HG03520 (cell line): ENCODE results near the gene MEP1A.
"Not testable (repeated sequence)": the region's sequence is repeated elsewhere in the genome, so short reads cannot be mapped to it uniquely, and the experiment has no call there.

Experiments used
- ATAC-seq: cut with Tn5 transposase; IDR thresholded peaks from one replicate; pipeline ENCODE4 v1.9.1; 2021; ENCODE audit warnings: mild to moderate bottlenecking, moderate library complexity; ENCODE audit not compliant: unreplicated experiment

Gene MEP1A

DNA sequence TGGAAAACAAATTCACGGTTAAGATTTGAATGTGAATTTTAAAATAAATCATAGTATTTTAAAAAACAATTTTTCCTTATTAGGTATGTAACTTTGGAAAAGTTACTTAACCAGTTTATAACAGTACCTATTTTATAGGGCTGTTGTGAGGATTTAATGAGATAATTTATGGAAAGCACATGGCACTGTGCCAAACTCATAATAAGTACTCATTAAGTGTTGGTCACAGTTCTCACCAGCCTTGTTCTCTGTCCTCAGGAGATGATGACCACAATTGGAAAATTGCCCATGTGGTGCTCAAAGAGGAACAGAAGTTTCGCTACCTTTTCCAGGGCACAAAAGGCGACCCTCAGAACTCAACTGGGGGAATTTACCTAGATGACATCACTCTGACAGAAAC, 39.6 kb downstream of the MEP1A start:
- ATAC-seq = no peak

- not testable (repeated sequence) for ATAC-seq
These were observed 41.2 kb downstream of the MEP1A start for GRCh38 chr6:46834257-46834916.

- not testable (repeated sequence) for ATAC-seq
These were observed 41.8 kb downstream of the MEP1A start for GRCh38 chr6:46834991-46835390.

- no peak for ATAC-seq
These were observed 44.8 kb downstream of the MEP1A start for GRCh38 chr6:46838033-46838432.

GRCh38 chr6:46842252-46842846, 49.2 kb downstream of the MEP1A start:
- not testable (repeated sequence) for ATAC-seq

DNA sequence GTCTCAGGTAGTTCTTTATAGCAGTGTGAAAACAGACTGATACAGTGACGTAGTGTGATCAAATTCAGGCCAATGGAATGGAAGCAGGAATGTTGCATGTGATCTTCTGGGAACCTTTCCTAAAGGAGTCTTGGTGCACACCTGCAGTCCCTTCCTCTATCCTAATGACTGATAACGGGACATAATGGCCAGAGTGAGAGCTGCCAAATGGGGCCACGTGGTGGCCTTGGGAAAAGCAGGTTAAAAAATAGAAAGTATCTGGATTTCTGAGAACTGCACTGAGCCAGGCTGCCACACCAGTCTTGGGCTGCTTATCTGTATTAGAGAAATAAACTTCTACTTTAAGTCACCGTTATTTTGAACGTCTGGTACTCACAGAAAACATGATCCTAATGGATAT, 51.9 kb downstream of the MEP1A start:
- no peak for ATAC-seq

DNA sequence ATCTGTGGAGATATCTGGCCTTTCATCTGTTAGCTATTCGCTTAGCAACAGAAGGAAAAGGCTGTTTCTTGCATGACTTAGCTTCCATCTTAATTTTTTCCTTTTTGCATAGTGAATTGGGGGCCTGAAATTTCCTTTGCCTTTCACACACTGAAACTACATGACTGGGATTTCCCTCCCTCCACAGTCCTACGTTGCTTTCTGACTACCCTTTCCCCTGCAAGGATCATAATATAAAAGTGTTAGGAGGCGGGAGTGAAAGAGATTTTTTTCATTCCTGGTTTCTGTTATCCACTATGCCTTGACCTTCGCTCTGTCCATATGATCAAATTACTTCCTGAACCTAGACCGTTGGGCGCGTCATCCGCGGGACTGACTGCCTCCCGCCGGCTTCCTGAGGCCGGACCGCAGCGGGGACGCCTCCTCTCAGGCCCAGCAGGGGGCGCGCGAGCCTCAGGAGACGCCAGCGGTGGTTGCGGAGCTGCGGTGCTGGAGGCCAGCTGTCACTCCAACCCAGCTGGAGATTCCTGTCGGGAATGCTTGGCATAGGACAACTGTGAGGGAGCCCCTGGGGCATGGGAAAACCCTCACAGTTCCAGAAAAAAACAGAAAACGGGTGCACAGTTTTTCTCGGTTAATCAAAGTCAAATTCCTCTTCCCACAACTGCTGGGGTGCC, 55.6 kb downstream of the MEP1A start:
- ATAC-seq = peak; percentile 76

- no peak for ATAC-seq
These were observed 56.1 kb downstream of the MEP1A start for GRCh38 chr6:46849361-46849690.

GRCh38 chr6:46850792-46851191, 57.6 kb downstream of the MEP1A start:
- no peak for ATAC-seq

- ATAC-seq = not testable (repeated sequence)
These were observed 58.4 kb downstream of the MEP1A start for GRCh38 chr6:46851576-46851975.

DNA sequence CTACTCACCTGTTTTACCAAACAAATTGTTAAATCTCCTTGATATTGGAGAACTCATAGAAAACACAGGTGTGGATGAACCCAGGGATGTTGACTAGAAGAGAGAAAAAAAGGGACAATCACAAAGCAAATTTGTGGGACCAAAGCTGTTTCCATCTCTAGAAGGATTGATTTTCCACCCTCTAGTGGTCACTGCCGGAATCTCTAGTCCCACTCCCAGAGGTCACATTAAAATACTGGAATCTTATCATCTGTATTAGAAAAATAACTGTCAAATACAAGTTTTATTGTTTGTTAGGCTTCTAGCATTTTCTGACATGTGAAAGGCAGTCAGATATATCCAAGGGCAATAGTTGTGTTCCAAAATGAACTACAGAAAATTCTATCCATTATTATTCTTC, 62.8 kb downstream of the MEP1A start:
- not testable (repeated sequence) for ATAC-seq

- ATAC-seq = no peak
These were observed 69.2 kb downstream of the MEP1A start for GRCh38 chr6:46862381-46862780.

DNA sequence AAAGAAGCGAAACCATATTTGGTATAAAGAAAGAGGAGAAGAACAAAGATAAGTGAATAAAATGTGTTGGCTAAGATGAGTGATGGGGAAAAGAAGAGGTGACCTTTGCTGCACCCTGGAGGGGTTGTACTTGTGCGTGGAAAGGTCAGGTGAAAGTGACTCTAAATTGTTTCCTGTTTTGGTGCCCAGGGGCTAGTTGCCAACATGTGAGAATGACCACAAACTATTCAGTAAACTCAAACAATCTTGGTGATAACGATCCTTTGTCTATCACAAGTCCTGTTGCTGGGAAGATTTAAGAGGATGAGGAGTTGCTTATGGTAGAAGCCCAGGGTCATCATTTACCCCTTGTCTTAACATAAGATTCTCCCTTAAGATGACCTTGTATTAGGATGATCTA, 70.6 kb downstream of the MEP1A start:
- ATAC-seq = no peak

- ATAC-seq = no peak
These were observed 72.0 kb downstream of the MEP1A start for GRCh38 chr6:46865221-46865620.

DNA sequence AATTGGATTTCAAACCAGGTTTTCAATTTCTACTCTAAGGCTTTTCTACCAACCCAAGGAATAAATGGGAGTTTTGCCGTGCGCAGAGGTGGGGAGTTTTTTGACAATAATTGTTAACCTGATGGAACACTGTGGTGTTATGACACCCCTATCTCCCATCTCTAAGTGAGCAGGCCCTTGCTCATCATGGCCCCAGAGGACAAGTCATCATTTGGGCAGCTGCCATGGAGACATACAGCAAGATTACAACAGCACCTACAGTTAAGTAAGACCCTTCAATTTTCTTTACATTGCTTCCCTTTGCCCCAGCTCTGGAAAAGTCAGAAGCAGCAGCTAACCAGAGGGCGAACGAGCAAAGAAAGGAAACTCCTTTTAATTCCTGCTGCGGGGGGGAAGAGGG, 74.2 kb downstream of the MEP1A start:
- no peak for ATAC-seq

- no peak for ATAC-seq
These were observed 82.9 kb downstream of the MEP1A start for GRCh38 chr6:46876126-46876525.

DNA sequence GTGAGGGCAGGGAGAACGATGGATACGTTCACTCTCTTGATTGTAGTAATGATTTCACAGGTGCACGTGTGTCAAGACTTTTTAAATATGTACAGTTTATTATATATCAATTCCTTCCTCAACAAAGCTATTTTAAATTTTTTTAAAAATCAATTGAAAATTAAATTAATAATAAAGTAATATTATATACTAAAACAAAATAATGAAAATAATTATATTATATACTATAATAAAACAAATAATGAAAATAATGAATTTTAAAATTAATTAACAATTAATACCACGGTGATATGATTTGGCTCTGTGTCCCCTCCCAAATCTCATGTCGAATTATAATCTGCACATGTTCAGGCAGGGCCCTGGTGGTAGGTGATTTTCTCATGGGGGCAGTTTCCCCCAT, 85.8 kb downstream of the MEP1A start:
- ATAC-seq = no peak

DNA sequence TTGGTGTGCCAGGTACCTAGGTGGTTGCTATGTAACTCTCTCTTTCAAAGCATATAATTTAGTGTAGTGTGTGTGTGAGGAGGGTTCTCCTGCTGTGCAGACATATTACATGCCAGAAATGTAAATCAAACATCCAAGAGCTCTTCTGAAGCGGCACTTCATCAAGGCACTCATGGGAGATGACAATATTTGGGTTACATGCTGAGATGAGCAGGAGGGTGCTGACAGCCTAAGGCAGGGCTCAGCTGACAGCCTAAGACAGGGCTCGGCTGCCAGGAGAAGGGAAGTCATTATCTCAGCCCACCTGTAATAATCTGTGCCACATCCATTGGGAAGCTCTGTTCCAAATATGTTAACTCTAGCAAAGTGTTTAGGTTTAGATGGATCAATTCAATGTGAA, 89.5 kb downstream of the MEP1A start:
- no peak for ATAC-seq

DNA sequence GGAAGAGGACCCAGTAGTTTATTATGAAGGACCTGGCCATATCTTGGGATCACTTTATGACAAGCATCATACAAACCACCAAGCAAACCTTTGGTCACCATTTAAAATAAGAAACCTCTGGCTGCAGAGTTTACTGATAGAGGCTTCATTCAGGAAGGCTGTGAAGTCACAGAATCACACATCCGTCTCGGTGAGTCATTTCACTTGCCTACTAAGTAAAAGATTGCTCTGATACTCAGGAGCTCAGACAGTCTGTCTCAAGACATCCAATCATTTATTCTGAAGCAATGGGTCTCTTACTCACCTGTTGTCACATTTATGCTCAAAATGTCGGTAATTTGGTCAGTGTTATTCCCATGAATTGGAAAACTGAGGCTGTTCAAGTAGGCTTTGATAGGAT, 94.8 kb downstream of the MEP1A start:
- ATAC-seq = no peak

- no peak for ATAC-seq
These were observed 95.4 kb downstream of the MEP1A start for GRCh38 chr6:46888578-46888977.
